Keratinocyte (primary cell): ENCODE data around the gene CRLF3. TPM values are rescaled to one million over a fixed set of nuclear protein-coding genes. Genes with fewer than 3 reads are reported as not detected.

Source experiments
- DNase-seq: peaks from one replicate; pipeline ENCODE4 v3.0.0-alpha.2; 2011; ENCODE audit warnings: low read depth, missing footprints, low spot score
- FAIRE-seq: peaks from 2 replicates; lab custom pipeline; 2011; peaks lifted over from hg19 to GRCh38; lab: Jason Lieb, UNC
- H2AFZ ChIP-seq: 2 replicates; pipeline ENCODE4 v1.6.0; 2012; ENCODE audit warnings: low read length, control low read depth, inconsistent platforms; ENCODE audit not compliant: control insufficient read depth
- H3K27ac ChIP-seq: 2 replicates; pipeline ENCODE4 v1.5.1; 2011; ENCODE audit warnings: low read length; ENCODE audit not compliant: control insufficient read depth, insufficient read depth
- H3K27me3 ChIP-seq: 3 replicates; pipeline ENCODE4 v1.6.0; 2011; ENCODE audit warnings: low read length; ENCODE audit not compliant: control insufficient read depth, insufficient read depth; ENCODE audit errors: extremely low read depth
- H3K36me3 ChIP-seq, 2 experiments: 2 replicates in 1 of 2; 3 replicates in 1 of 2; pipeline ENCODE4 v1.5.1; 2011; ENCODE audit warnings: low read length in 2 of 2, mild to moderate bottlenecking in 1 of 2; ENCODE audit not compliant: control insufficient read depth in 2 of 2, insufficient read depth in 2 of 2; ENCODE audit errors: extremely low read depth in 1 of 2
- H3K4me1 ChIP-seq: 3 replicates; pipeline ENCODE4 v1.5.1; 2011; ENCODE audit warnings: low read length; ENCODE audit not compliant: control insufficient read depth, insufficient read depth; ENCODE audit errors: extremely low read depth
- H3K4me2 ChIP-seq: 3 replicates; pipeline ENCODE4 v1.6.0; 2011; ENCODE audit warnings: low read depth, low read length; ENCODE audit not compliant: control insufficient read depth, insufficient read depth; ENCODE audit errors: extremely low read depth
- H3K4me3 ChIP-seq, 3 experiments: fragments of 200-600 bp in 1 of 3; sonication (generic) in 1 of 3; 2 replicates in 2 of 3; 3 replicates in 1 of 3; pipeline ENCODE4 v1.5.1; 2011 to 2016; ENCODE audit warnings: low read length in 3 of 3, mild to moderate bottlenecking in 3 of 3, control low read depth in 2 of 3, inconsistent platforms in 1 of 3, low read depth in 1 of 3, mixed read lengths in 1 of 3, mixed run types in 1 of 3, moderate library complexity in 1 of 3; ENCODE audit not compliant: control insufficient read depth in 2 of 3, insufficient read depth in 2 of 3; ENCODE audit errors: extremely low read depth in 1 of 3
- H3K79me2 ChIP-seq: 2 replicates; pipeline ENCODE4 v1.6.0; 2012; ENCODE audit warnings: low read length; ENCODE audit not compliant: control insufficient read depth, insufficient read depth
- H3K9ac ChIP-seq: 3 replicates; pipeline ENCODE4 v1.6.0; 2011; ENCODE audit warnings: low read length; ENCODE audit not compliant: control insufficient read depth, insufficient read depth; ENCODE audit errors: extremely low read depth
- H3K9me1 ChIP-seq: 3 replicates; pipeline ENCODE4 v1.6.0; 2011; ENCODE audit warnings: low read length; ENCODE audit not compliant: control insufficient read depth, insufficient read depth; ENCODE audit errors: extremely low read depth
- H3K9me3 ChIP-seq: 2 replicates; pipeline ENCODE4 v1.5.1; 2012; ENCODE audit warnings: low read depth, low read length; ENCODE audit not compliant: control insufficient read depth
- H4K20me1 ChIP-seq: 3 replicates; pipeline ENCODE4 v1.6.0; 2011; ENCODE audit warnings: low read length; ENCODE audit not compliant: control insufficient read depth, insufficient read depth; ENCODE audit errors: extremely low read depth
- CTCF ChIP-seq, 3 experiments: IDR thresholded peaks in 1 of 3; conservative IDR thresholded peaks in 1 of 3; optimal IDR thresholded peaks in 1 of 3; 2 replicates in 2 of 3; 3 replicates in 1 of 3; pipeline versions ENCODE3 to v1.5.1; 2011; ENCODE audit warnings: low read length in 3 of 3, mild to moderate bottlenecking in 3 of 3, moderate library complexity in 2 of 3, control low read depth in 1 of 3, inconsistent platforms in 1 of 3; ENCODE audit not compliant: insufficient read depth in 2 of 3; ENCODE audit errors: extremely low read depth in 1 of 3
- EZH2 ChIP-seq: IDR thresholded peaks from one replicate; pipeline ENCODE4 v1.6.1; 2012; ENCODE audit warnings: inconsistent platforms, mild to moderate bottlenecking, low read length, moderate library complexity
- dilution Hi-C: fragments of 300-500 bp; cut with MboI; formaldehyde crosslinking; loops from one replicate; pipeline ENCODE4 v1.7.0; 2020; ENCODE audit warnings: low sequenced_read_pairs; ENCODE audit not compliant: extremely low pct_ligation_motif_present
- polyA plus RNA-seq, 5 experiments: library from polyadenylated mRNA; depleted of rRNA in 3 of 5; stranded (reverse) in 3 of 5; stranded (forward) in 1 of 5; unstranded in 1 of 5; fragments of >200 nt; gene quantifications; 1 replicate in 1 of 5; 2 replicates in 3 of 5; 3 replicates in 1 of 5; pipeline versions ENCODE4 v1.2.1 to v1.2.3, GENCODE V29; 2011 to 2012; ENCODE audit warnings: missing spikeins in 2 of 5, low read depth in 1 of 5, low replicate concordance in 1 of 5

Gene CRLF3
- polyA plus RNA-seq, 1 donor (not counting 4 experiments of a cell fraction or from before 2014, with no cell fraction given): 22.4 TPM

GRCh38 chr17:30808785-30809286, 15.7 kb downstream of the CRLF3 start:
- Histone ChIP-seq H3K4me3 (no peak overlapping the region), H3K9ac (no peak overlapping the region), H2AFZ (no peak overlapping the region), H3K9me1 (no peaks in the 10 kb centered on the region), H3K36me3 (peaks cover 2 to 4% of the 10 kb centered on the region in 2 experiments), H3K27ac (no peak overlapping the region), H3K4me2 (no peak overlapping the region), H4K20me1 (no peaks in the 10 kb centered on the region), H3K4me1 (peaks cover 20% of the 10 kb centered on the region), H3K79me2 (peaks cover 59% of the 10 kb centered on the region), H3K9me3 (no peaks in the 10 kb centered on the region), H3K27me3 (no peaks in the 10 kb centered on the region)
- TF ChIP-seq CTCF (optimal IDR thresholded peaks at IDR 0.05 in 1 of 3, IDR thresholded peaks at IDR 0.05 in 1 of 3, conservative IDR thresholded peaks at IDR 0.05 in 1 of 3; ENCODE audit: extremely low read depth in 1 of 3, insufficient read depth in 2 of 3, low read length in 3 of 3) (no peak), EZH2 (no peak)
- no peak for FAIRE-seq
- DNase-seq: no peak
- dilution Hi-C loops: no loop called here

- Histone ChIP-seq H3K9me1 (no peaks in the 10 kb centered on the region), H3K4me1 (peaks cover 11% of the 10 kb centered on the region), H3K27me3 (no peaks in the 10 kb centered on the region), H3K36me3 (peaks cover 2 to 7% of the 10 kb centered on the region in 2 experiments), H3K4me3 (no peak overlapping the region), H3K79me2 (peaks cover 52% of the 10 kb centered on the region), H3K9me3 (no peaks in the 10 kb centered on the region), H4K20me1 (no peaks in the 10 kb centered on the region), H2AFZ (no peak overlapping the region), H3K9ac (no peak overlapping the region), H3K27ac (no peak overlapping the region), H3K4me2 (no peak overlapping the region)
- FAIRE-seq (no peak), DNase-seq (no peak)
- TF ChIP-seq EZH2 (no peak), CTCF (optimal IDR thresholded peaks at IDR 0.05 in 1 of 3, IDR thresholded peaks at IDR 0.05 in 1 of 3, conservative IDR thresholded peaks at IDR 0.05 in 1 of 3; ENCODE audit: extremely low read depth in 1 of 3, insufficient read depth in 2 of 3, low read length in 3 of 3) (no peak)
- dilution Hi-C loops: no loop called here
These were observed 16.6 kb downstream of the CRLF3 start for GRCh38 chr17:30807896-30808295.
